NCI-H774 (cell line): ENCODE measurements around the gene NFASC.

ENCODE experiments used
- DNase-seq: peaks from one replicate; lab custom pipeline; 2025; lab: John Stamatoyannopoulos, UW

Gene NFASC

DNA sequence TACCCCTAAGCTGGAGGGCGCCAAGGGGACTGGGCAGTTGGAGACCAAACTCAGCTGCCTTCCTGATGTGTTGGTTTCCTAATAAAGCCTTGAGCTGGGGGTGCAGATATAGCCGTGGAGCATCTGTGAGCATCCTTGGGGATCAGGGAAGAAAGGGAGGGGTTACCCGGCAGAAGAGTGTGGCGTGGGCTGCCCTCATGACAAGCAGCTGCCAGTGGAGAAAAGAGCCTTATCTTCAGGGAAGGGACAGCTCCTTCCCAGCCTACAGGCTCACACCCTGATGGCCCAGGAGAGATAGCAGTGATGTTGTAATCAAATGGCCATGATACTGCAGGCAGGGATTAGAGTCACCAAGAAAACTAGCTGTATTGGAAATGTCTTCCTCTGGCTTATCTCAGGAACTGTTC, 10.8 kb upstream of the NFASC start:
- DNase-seq: no peak

GRCh38 chr1:204863024-204863423, 7.6 kb upstream of the NFASC start:
- no peak for DNase-seq

GRCh38 chr1:204863730-204864129, 6.9 kb upstream of the NFASC start:
- no peak for DNase-seq

DNA sequence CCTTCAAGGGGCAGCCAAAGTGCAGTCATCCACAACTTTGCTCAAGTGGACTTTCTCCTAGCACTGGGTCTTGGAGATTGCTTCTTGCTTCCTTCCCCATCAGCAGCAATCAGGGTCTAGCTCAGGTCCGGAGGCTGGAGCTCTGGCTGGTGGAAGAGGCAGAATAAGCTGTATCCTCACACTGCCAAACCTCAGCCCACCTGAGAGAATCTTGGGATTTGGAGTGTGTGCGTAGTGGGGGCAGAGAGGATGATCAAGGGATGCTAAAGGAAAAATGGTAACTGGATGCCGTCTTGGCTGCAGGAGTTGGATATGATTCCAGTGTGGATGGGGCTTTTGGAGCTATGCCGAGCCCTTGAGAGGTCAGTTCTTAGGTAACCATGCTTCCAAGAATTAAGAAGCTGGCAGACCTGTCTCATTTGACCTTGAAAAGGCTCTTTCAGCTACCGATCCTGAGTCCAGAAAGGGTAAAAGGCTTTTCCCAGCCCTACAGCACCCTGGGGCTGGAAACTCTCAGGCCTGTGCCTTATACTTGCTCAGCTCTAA, 4.5 kb upstream of the NFASC start:
- no peak for DNase-seq

- DNase-seq: no peak
Observed at GRCh38 chr1:204867203-204867602, 3.5 kb upstream of the NFASC start.

DNA sequence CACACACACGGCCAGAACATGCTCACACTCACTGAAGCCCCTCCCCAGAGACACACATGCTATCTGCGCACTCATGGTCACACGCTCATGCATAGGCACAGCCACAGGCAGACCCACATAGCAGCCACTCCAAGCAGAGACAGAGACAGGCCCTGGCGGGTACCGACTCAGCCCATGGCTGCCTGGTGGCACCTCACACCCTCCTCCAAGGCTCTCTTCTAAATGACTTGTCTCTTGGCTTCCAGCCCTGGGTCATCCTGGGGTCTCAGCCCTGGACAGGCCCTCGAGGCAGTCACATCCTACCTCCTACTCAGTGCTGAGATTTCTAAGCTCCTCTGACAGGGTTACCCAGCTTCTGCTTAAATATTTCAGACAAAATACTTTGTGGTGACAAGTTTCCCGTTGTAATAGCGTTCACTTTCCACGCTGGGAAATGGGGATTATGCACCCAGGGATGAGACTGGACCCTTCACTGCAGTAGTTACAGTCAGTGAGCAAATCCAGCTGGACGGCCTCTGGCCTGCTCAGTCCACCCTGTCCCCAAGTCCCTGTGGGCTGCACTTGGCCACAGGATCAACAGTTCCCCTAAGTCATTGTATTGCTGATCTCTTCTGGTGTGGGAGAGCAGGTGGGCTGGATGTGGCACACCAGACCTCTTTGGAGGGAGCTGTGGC, 2.9 kb upstream of the NFASC start:
- DNase-seq: no peak

- DNase-seq: no peak
Observed at GRCh38 chr1:204868340-204868700, 2.3 kb upstream of the NFASC start.

DNA sequence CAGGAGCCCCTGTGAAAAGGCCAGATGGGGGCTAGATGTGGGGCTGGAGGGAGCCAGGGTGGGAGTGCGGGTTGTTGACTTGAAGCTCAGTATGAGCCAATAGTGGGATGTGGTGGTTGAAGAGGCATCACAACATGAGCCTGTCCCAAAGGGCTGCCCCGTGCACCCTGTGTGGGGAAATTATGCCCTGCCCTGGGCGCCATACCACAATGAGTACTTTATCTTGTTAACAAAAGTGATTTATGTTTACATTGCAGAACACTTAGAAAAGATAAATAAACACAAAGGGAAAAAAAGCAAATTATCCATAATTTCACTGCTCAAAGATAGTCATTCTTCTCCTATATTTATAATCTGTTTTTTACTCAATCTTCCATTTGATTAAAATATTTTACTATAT, 1.6 kb upstream of the NFASC start:
- no peak for DNase-seq

DNA sequence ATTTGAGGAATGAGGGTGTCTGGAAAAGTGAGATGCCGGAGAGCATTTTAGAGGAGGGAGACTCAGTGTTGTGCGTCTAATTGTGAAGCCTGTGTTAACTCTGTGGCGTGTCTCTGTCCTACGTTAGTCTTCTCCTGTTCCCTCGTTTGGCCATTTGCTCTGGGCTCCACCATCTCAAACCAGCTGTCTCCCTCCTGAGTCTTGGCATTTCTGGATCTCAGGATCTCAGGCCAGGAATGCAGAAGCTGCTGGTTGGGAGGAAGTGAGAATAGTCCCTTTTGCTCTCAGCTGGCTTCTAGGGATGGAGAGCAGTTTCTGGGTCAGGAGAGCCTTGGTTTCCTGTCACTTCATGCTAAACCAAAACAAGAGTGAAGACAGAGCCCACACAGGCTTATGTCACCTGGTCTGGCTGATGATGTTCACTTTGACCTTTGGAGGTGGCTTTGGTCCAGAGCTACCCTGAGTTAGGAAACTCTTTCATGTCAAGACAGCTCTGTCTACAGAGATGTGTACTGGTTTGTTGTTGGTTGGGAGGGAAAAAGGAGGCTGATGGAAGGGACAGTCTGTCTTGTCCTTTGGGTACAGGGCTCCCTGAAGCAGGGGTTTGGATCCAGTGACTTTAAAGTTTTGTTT, 859 bp downstream of the NFASC start:
- no peak for DNase-seq

GRCh38 chr1:204872262-204872881, 1.7 kb downstream of the NFASC start:
- no peak for DNase-seq

GRCh38 chr1:204873176-204873575, 2.5 kb downstream of the NFASC start:
- DNase-seq: no peak

- DNase-seq: no peak
Observed at GRCh38 chr1:204873714-204874113, 3.1 kb downstream of the NFASC start.

GRCh38 chr1:204874274-204874673, 3.6 kb downstream of the NFASC start:
- no peak for DNase-seq

DNA sequence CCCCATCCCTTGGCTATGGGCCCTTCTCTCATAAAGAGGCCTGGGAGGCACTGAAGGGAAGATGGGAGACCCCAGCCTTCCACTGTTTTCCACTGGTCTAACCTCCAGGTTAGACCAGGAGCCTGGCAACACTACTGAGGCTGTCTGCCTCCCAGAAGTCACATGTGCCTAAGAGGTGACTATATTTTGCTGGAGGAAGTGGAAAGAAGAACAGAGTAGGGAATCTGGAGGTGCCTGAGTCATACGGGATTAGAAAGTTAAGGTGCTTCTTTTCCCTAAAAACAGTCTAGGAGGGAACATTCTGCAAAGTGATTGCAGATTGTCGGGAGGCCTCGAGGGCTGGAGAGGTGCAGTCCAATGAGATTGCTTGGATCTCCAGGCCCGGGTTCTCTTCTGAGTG, 4.6 kb downstream of the NFASC start:
- no peak for DNase-seq

DNA sequence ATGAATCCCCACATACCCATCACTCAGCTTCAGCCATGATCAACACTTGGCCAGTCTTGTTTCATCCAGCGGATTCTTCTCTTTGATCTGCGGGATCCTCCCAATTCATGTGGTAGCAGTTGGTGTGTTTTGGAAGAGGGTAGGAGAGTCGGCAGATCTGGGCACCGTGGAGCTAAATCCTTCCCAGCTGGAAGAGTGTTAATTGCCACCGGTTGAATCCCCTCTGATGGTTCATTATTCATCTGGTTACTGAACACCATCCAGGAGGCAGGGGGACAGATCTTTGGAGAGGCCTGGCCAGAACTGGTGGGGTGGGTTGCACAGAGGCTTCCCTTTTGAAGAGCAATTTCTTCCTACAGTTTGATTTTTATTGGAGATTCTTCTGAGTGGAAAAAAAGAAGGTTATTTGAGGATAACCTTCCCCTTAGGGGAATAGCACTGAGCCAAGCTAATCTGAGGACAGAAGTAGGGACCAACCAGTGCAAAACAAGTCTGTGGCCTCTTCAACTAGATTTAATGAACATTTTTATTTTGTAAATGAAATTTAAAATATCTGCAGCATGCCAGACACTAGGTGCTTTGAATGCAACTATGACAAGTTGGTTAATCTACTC, 8.1 kb downstream of the NFASC start:
- DNase-seq: no peak

DNA sequence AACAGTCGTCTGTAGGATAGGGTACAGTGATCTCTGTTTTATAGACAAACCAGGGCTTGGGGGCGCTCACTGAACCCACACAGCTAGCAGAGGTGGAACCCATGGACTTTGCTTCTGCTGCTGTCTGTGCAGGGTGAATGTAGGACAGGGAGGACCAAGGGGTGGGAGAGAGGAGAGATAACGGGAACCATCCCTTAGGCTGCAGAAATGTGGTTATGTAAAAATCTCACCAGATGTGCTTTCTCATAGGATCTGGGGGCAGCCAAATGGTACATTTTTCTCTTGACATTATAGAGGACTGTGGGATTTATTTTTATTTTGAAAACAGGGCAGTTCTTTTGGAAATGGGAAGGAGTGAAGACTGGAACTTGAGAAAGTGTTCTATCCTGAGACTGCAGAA, 8.7 kb downstream of the NFASC start:
- DNase-seq: no peak

GRCh38 chr1:204880906-204881305, 10.2 kb downstream of the NFASC start:
- no peak for DNase-seq

DNA sequence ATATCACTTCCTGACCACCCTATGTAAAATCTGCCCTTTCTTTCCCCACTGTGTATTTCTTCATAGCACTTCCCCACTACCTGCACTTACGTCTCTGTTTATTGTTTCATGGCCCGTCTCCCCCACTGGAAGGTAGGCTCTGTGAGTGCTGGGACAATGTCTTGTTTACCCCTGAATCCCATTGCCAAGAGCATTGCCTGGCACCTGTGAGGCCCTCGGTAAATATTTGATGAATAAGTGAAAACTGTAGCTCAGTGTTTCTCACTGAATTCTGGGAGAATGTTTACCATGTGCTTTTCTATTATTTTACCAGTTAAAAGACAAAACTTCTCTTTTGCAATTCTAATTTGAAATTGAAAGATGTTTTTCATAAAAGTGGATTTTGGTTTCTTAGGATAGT, 11.8 kb downstream of the NFASC start:
- DNase-seq: peak; percentile 66

DNA sequence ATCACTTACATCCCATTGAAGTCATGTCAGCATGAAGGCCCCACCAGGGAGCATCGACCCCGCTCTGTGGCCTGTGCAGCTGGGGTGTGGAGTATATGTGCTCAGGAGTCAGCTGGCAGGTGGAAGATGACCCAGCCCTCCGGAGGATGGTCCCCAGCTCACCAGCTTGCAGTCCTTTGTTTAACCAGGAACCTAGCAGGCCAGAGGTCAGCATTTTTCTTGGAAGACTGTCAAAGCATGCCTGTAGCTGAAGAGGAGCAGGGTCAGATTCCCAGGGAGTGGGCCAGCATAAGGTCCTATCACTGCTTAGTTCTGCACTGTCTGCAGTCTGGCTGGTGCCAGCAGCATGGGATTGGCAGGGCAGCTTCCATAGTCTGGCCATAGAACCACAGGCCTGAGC, 12.7 kb downstream of the NFASC start:
- no peak for DNase-seq

- no peak for DNase-seq
Observed at GRCh38 chr1:204885288-204885711, 14.6 kb downstream of the NFASC start.

GRCh38 chr1:204885790-204886189, 15.1 kb downstream of the NFASC start:
- no peak for DNase-seq

- no peak for DNase-seq
Observed at GRCh38 chr1:204887846-204888245, 17.2 kb downstream of the NFASC start.

DNA sequence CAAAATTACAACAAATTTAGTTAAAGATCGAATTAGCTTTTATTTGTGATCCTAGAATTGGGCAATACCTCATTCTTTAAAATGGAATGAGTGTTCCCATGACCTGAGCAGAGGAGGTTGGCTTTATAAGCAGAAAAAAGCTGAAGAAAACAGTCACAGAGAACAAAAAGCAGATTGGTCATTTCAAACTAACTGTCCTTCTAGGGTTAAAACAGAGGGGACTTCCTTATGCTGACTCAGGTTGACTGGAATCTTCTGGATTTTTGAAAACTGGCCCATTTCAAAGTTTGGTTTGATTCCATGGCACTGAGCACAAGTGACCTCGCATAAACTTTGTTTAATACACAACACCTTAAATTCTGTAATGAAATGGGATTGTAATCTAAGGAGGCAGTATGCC, 17.6 kb downstream of the NFASC start:
- DNase-seq: no peak
